ENCODE data around the gene RGCC. TPM values are rescaled to one million over a fixed set of nuclear protein-coding genes. Genes with fewer than 3 reads are reported as not detected.

The RGCC gene
- total RNA-seq (100 to 1,000 TPM in 4 of 5 experiments, 10 to 100 TPM in 1; 45.9 to 402 (median 197) TPM), polyA plus RNA-seq (100 to 1,000 TPM; 123 to 284 TPM), total RNA-seq (921 reads per million, percentile 99 among the genes with 10 or more reads in this experiment)

DNA sequence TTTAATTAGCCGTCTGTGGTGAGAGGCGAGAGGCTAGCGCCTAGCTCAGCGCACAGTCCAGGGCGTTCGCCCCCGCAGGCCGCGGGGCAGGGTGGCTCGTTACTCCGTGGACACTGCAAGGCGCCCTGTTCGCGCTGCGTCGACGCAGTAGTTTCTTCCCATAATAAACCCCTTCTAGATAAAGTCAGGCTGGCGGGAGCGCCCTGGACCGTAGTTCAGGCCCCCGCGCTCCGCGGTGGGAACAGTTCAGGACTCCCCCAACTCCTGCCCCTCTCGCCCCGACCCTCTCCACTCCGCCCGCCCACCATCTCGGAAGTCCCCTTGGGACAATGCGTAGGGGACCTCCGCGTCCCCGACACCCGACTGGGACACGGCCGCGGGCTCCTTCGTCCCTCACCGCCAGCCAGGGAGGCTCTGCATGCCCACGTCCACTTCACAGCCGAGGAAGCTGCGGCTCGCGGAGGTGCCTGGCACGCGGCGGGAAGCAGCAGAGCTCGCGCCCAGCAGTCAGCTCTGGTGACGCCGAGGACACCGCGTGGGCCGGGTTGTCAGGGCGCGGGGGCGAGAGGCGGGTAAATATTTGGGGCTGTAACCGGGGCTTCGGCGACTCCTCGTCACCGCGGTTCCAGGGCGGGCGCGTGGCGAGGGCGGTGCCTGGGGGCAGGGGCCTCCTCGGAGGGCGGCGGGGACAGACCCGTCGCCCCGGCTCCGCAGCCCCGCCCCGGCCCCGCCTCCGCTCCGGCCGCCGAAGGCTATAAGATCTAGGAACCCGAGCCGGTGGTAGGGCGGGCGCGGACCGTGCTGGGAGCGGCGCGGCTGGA, at the start of gene RGCC:
RGCC (plus strand) TSS at position 783 of the 821 bp plus-strand sequence. CDS start 158 bp downstream, outside the sequence.
- Mint-ChIP-seq H3K9me3 (peaks cover 0 to 20% (median 4%) of the 10 kb centered on the region in 11 donors), H3K27ac (peak within 1 kb of the TSS; percentile 93 to 99 (median 98)), H3K4me1 (peaks cover 28 to 47% (median 38%) of the 10 kb centered on the region in 7 donors), H3K4me3 (peak within 1 kb of the TSS; percentile 91 to 98 (median 96)), H3K27me3 (peaks cover 0 to 26% (median 0%) of the 10 kb centered on the region in 5 donors), H3K36me3 (peaks cover 16 to 25% (median 19%) of the 10 kb centered on the region in 5 donors)
- Histone ChIP-seq H3K4me3 (ENCODE audit: low read length) (peak within 1 kb of the TSS; percentile 84), H3K27me3 (ENCODE audit: control insufficient read depth in 2 of 2, insufficient read depth in 2 of 2, low read length in 2 of 2) (no peaks in the 10 kb centered on the region), H3K9me3 (ENCODE audit: control insufficient read depth in 2 of 3, low read length in 3 of 3) (no peaks in the 10 kb centered on the region), H3K4me1 (ENCODE audit: control insufficient read depth in 2 of 2, insufficient read depth in 2 of 2, low read length in 2 of 2) (peaks cover 22 to 37% of the 10 kb centered on the region in 2 donors), H3K36me3 (ENCODE audit: control insufficient read depth in 2 of 3, insufficient read depth in 3 of 3, low read length in 3 of 3) (peaks cover 0 to 11% (median 0%) of the 10 kb centered on the region in 3 experiments), H3K27ac (ENCODE audit: low read depth, low read length) (peak within 1 kb of the TSS; percentile 97)
- CTCF ChIA-PET: interaction anchor here (1.0 to 3.5 kb wide), 4 partner anchors 13 to 132 kb away, joined by 3 to 22 read pairs (median 8); no protein-coding TSS in a partner anchor
- DNase-seq (peak; percentile 89 to 98 (median 94)), ATAC-seq (peak; percentile 90)
- POLR2A ChIA-PET: interaction anchor here (0.6 to 4.2 kb wide), 10 partner anchors 8 to 514 kb away, joined by 3 to 44 read pairs (median 6); no protein-coding TSS in a partner anchor
- intact Hi-C loops (cut with micrococcal nuclease): loop anchor here (1.0 to 5.0 kb wide), 14 partner anchors 8 to 815 kb away; partner anchors contain the start of genes AKAP11 (in 1 of the 2), DGKH (in 1 of the 2), KBTBD6 (in 1 of the 2) and KBTBD7 (in 1 of the 2)

- ChIA-PET CTCF (no interaction called here), POLR2A (no interaction called here)
- no peaks in the 10 kb centered on the region for H3K9me3 ChIP-seq (ENCODE audit: control insufficient read depth in 2 of 3, low read length in 3 of 3)
- intact Hi-C loops (cut with micrococcal nuclease): no loop called here
- Mint-ChIP-seq H3K27ac (no peak overlapping the region), H3K9me3 (no peaks in the 10 kb centered on the region), H3K27me3 (peaks cover 0 to 18% (median 0%) of the 10 kb centered on the region in 5 donors), H3K4me3 (no peak overlapping the region), H3K36me3 (no peaks in the 10 kb centered on the region), H3K4me1 (peaks cover 0 to 4% (median 0%) of the 10 kb centered on the region in 7 donors)
- no peaks in the 10 kb centered on the region for H3K4me1 ChIP-seq (ENCODE audit: control insufficient read depth in 2 of 2, insufficient read depth in 2 of 2, low read length in 2 of 2)
- no peak for DNase-seq
- no peaks in the 10 kb centered on the region for H3K36me3 ChIP-seq (ENCODE audit: control insufficient read depth in 2 of 3, insufficient read depth in 3 of 3, low read length in 3 of 3)
- no peaks in the 10 kb centered on the region for H3K27me3 ChIP-seq (ENCODE audit: control insufficient read depth in 2 of 2, insufficient read depth in 2 of 2, low read length in 2 of 2)
- no peak overlapping the region for H3K27ac ChIP-seq (ENCODE audit: low read depth, low read length)
- no peak for ATAC-seq
- H3K4me3 ChIP-seq (ENCODE audit: low read length): no peak overlapping the region
Observed at GRCh38 chr13:41408121-41408520, 49.2 kb upstream of the RGCC start.

GRCh38 chr13:41408746-41409145, 48.6 kb upstream of the RGCC start:
- Histone ChIP-seq H3K36me3 (ENCODE audit: control insufficient read depth in 2 of 3, insufficient read depth in 3 of 3, low read length in 3 of 3) (no peaks in the 10 kb centered on the region), H3K27me3 (ENCODE audit: control insufficient read depth in 2 of 2, insufficient read depth in 2 of 2, low read length in 2 of 2) (no peaks in the 10 kb centered on the region), H3K4me3 (ENCODE audit: low read length) (no peak overlapping the region), H3K9me3 (ENCODE audit: control insufficient read depth in 2 of 3, low read length in 3 of 3) (no peaks in the 10 kb centered on the region), H3K4me1 (ENCODE audit: control insufficient read depth in 2 of 2, insufficient read depth in 2 of 2, low read length in 2 of 2) (no peaks in the 10 kb centered on the region), H3K27ac (ENCODE audit: low read depth, low read length) (no peak overlapping the region)
- H3K4me1 Mint-ChIP-seq: peaks cover 0 to 4% (median 0%) of the 10 kb centered on the region in 7 donors
- ATAC-seq: no peak
- no peaks in the 10 kb centered on the region for H3K36me3 Mint-ChIP-seq
- no peak overlapping the region for H3K4me3 Mint-ChIP-seq
- ChIA-PET CTCF (interaction anchor here (0.6 to 1.0 kb wide), 4 partner anchors 52 to 406 kb away, joined by 3 to 4 read pairs (median 4); no protein-coding TSS in a partner anchor), POLR2A (no interaction called here)
- intact Hi-C loops (cut with micrococcal nuclease): no loop called here
- H3K9me3 Mint-ChIP-seq: no peaks in the 10 kb centered on the region
- H3K27ac Mint-ChIP-seq: no peak overlapping the region
- DNase-seq: no peak
- H3K27me3 Mint-ChIP-seq: peaks cover 0 to 18% (median 0%) of the 10 kb centered on the region in 5 donors

- no peak overlapping the region for H3K27ac Mint-ChIP-seq
- CTCF ChIA-PET: interaction anchor here (0.9 to 1.0 kb wide), 2 partner anchors 53 to 179 kb away, joined by 3 to 4 read pairs; no protein-coding TSS in a partner anchor
- no peaks in the 10 kb centered on the region for H3K9me3 Mint-ChIP-seq
- peaks cover 0 to 4% (median 0%) of the 10 kb centered on the region in 7 donors for H3K4me1 Mint-ChIP-seq
- Histone ChIP-seq H3K9me3 (ENCODE audit: control insufficient read depth in 2 of 3, low read length in 3 of 3) (no peaks in the 10 kb centered on the region), H3K36me3 (ENCODE audit: control insufficient read depth in 2 of 3, insufficient read depth in 3 of 3, low read length in 3 of 3) (no peaks in the 10 kb centered on the region), H3K27me3 (ENCODE audit: control insufficient read depth in 2 of 2, insufficient read depth in 2 of 2, low read length in 2 of 2) (no peaks in the 10 kb centered on the region), H3K4me1 (ENCODE audit: control insufficient read depth in 2 of 2, insufficient read depth in 2 of 2, low read length in 2 of 2) (no peaks in the 10 kb centered on the region), H3K27ac (ENCODE audit: low read depth, low read length) (no peak overlapping the region), H3K4me3 (ENCODE audit: low read length) (no peak overlapping the region)
- H3K36me3 Mint-ChIP-seq: no peaks in the 10 kb centered on the region
- DNase-seq (no peak), ATAC-seq (no peak)
- no peak overlapping the region for H3K4me3 Mint-ChIP-seq
- intact Hi-C loops (cut with micrococcal nuclease): loop anchor here (2.0 kb wide), 2 partner anchors 49 to 243 kb away; no protein-coding TSS in a partner anchor
- POLR2A ChIA-PET: interaction anchor here (0.7 kb wide), 1 partner anchor 57 kb away, joined by 6 read pairs; no protein-coding TSS in a partner anchor
- H3K27me3 Mint-ChIP-seq: peaks cover 0 to 18% (median 0%) of the 10 kb centered on the region in 5 donors
Observed at GRCh38 chr13:41409611-41410010, 47.7 kb upstream of the RGCC start.

- H3K27me3 Mint-ChIP-seq: peaks cover 0 to 18% (median 0%) of the 10 kb centered on the region in 5 donors
- POLR2A ChIA-PET: interaction anchor here (1.1 to 1.8 kb wide), 2 partner anchors 50 to 241 kb away, joined by 3 to 5 read pairs; no protein-coding TSS in a partner anchor
- no peaks in the 10 kb centered on the region for H3K9me3 Mint-ChIP-seq
- Histone ChIP-seq H3K9me3 (ENCODE audit: control insufficient read depth in 2 of 3, low read length in 3 of 3) (no peaks in the 10 kb centered on the region), H3K4me3 (ENCODE audit: low read length) (no peak overlapping the region), H3K27me3 (ENCODE audit: control insufficient read depth in 2 of 2, insufficient read depth in 2 of 2, low read length in 2 of 2) (no peaks in the 10 kb centered on the region), H3K4me1 (ENCODE audit: control insufficient read depth in 2 of 2, insufficient read depth in 2 of 2, low read length in 2 of 2) (no peaks in the 10 kb centered on the region), H3K27ac (ENCODE audit: low read depth, low read length) (no peak overlapping the region), H3K36me3 (ENCODE audit: control insufficient read depth in 2 of 3, insufficient read depth in 3 of 3, low read length in 3 of 3) (no peaks in the 10 kb centered on the region)
- ATAC-seq (no peak), DNase-seq (no peak)
- H3K4me1 Mint-ChIP-seq: peaks cover 0 to 4% (median 0%) of the 10 kb centered on the region in 7 donors
- intact Hi-C loops (cut with micrococcal nuclease): loop anchor here (1.0 to 2.0 kb wide), 6 partner anchors 48 to 699 kb away; no protein-coding TSS in a partner anchor
- H3K27ac Mint-ChIP-seq: no peak overlapping the region
- H3K36me3 Mint-ChIP-seq: no peaks in the 10 kb centered on the region
- CTCF ChIA-PET: interaction anchor here (0.6 to 2.7 kb wide), 11 partner anchors 9 to 539 kb away, joined by 3 to 18 read pairs (median 4); no protein-coding TSS in a partner anchor
- H3K4me3 Mint-ChIP-seq: no peak overlapping the region
Observed at GRCh38 chr13:41411060-41411459, 46.3 kb upstream of the RGCC start.

- H3K27me3 Mint-ChIP-seq: peaks cover 0 to 13% (median 0%) of the 10 kb centered on the region in 5 donors
- ATAC-seq: peak; percentile 48
- no peaks in the 10 kb centered on the region for H3K4me1 ChIP-seq (ENCODE audit: control insufficient read depth in 2 of 2, insufficient read depth in 2 of 2, low read length in 2 of 2)
- H3K27me3 ChIP-seq (ENCODE audit: control insufficient read depth in 2 of 2, insufficient read depth in 2 of 2, low read length in 2 of 2): no peaks in the 10 kb centered on the region
- no peak overlapping the region for H3K4me3 ChIP-seq (ENCODE audit: low read length)
- H3K27ac Mint-ChIP-seq: peak overlapping the region in 2 of 9 donors; percentile 36 to 66
- H3K27ac ChIP-seq (ENCODE audit: low read depth, low read length): no peak overlapping the region
- CTCF ChIA-PET: interaction anchor here (0.6 to 2.7 kb wide), 12 partner anchors 9 to 538 kb away, joined by 3 to 18 read pairs (median 4); no protein-coding TSS in a partner anchor
- H3K9me3 Mint-ChIP-seq: no peaks in the 10 kb centered on the region
- H3K4me3 Mint-ChIP-seq: no peak overlapping the region
- H3K36me3 ChIP-seq (ENCODE audit: control insufficient read depth in 2 of 3, insufficient read depth in 3 of 3, low read length in 3 of 3): no peaks in the 10 kb centered on the region
- no peaks in the 10 kb centered on the region for H3K9me3 ChIP-seq (ENCODE audit: control insufficient read depth in 2 of 3, low read length in 3 of 3)
- POLR2A ChIA-PET: interaction anchor here (0.7 to 1.8 kb wide), 4 partner anchors 47 to 241 kb away, joined by 3 to 5 read pairs (median 3); no protein-coding TSS in a partner anchor
- no peaks in the 10 kb centered on the region for H3K36me3 Mint-ChIP-seq
- intact Hi-C loops (cut with micrococcal nuclease): loop anchor here (1.0 to 2.0 kb wide), 6 partner anchors 47 to 699 kb away; no protein-coding TSS in a partner anchor
- peak in 6 of 9 donors; percentile 17 to 54 (median 28) for DNase-seq
- H3K4me1 Mint-ChIP-seq: peaks cover 0 to 4% (median 0%) of the 10 kb centered on the region in 7 donors
Observed at GRCh38 chr13:41411522-41411921, 45.8 kb upstream of the RGCC start.

Measured in naive thymus-derived CD4-positive, alpha-beta T cell (primary cell).